Breast epithelium (tissue), 4 donors: ENCODE results near the gene FRS2. TPM values are rescaled to one million over a fixed set of nuclear protein-coding genes. Genes with fewer than 3 reads are reported as not detected.

Source experiments
- DNase-seq, 2 donors: peaks; one replicate each; pipeline ENCODE4 v3.0.0-alpha.2; 2019; ENCODE audit warnings: low spot score in 2 of 2
- H3K27ac ChIP-seq, 2 donors: fragments of 200-600 bp; sonication (generic) in 1 of 2; one replicate each; pipeline ENCODE4 v1.5.1; 2016 to 2019; ENCODE audit warnings: mild to moderate bottlenecking in 1 of 2
- H3K27me3 ChIP-seq, 2 donors: fragments of 200-600 bp; sonication (generic) in 1 of 2; one replicate each; pipeline versions ENCODE4 v1.5.1 to v1.6.0; 2017 to 2019; ENCODE audit warnings: control low read depth in 1 of 2, mild to moderate bottlenecking in 1 of 2
- H3K36me3 ChIP-seq: fragments of 200-600 bp; one replicate; pipeline ENCODE4 v1.5.1; 2019
- H3K4me1 ChIP-seq, 2 donors: fragments of 200-600 bp; sonication (generic); one replicate each; pipeline ENCODE4 v1.5.1; 2016 to 2019; ENCODE audit warnings: control low read depth in 1 of 2
- H3K4me3 ChIP-seq, 3 donors: fragments of 200-600 bp; sonication (generic); 1 replicate in 2 of 3; 2 replicates in 1 of 3; pipeline ENCODE4 v1.5.1; 2016 to 2019; ENCODE audit warnings: mild to moderate bottlenecking in 3 of 3, moderate library complexity in 2 of 3
- H3K9me3 ChIP-seq, 2 donors: fragments of 200-600 bp; sonication (generic) in 1 of 2; one replicate each; pipeline ENCODE4 v1.5.1; 2016 to 2019; ENCODE audit warnings: control low read depth in 1 of 2
- CTCF ChIP-seq, 3 donors: fragments of 450-650 bp; IDR thresholded peaks; one replicate each; pipeline ENCODE4 v1.5.1; 2016 to 2017; ENCODE audit warnings: antibody characterized with exemption in 3 of 3, mild to moderate bottlenecking in 3 of 3, moderate library complexity in 3 of 3
- POLR2A ChIP-seq: fragments of 450-650 bp; IDR thresholded peaks from one replicate; pipeline ENCODE4 v1.6.1; 2016; ENCODE audit warnings: antibody characterized with exemption, mild to moderate bottlenecking, moderate library complexity
- POLR2AphosphoS5 ChIP-seq, 3 donors: sonication (generic); formaldehyde crosslinking; IDR thresholded peaks; one replicate each; pipeline ENCODE4 v1.6.1; 2017; ENCODE audit warnings: antibody characterized with exemption in 3 of 3
- intact Hi-C: fragments of 100-400 bp; cut with DNase I; formaldehyde crosslinking; loops from one replicate; pipeline ENCODE4 v1.15.1; 2023; ENCODE audit warnings: low total_unique reads
- total RNA-seq, 3 donors: library from RNA; depleted of rRNA; stranded (reverse); fragments of >200 nt; gene quantifications; one replicate each; pipeline ENCODE4 v1.1.0, GENCODE V29; 2016

FRS2 gene
- total RNA-seq, 3 donors from 2014 or later = 54.9 to 125 (median 72.4) TPM

- Histone ChIP-seq H3K36me3 (peaks cover under 1% of the 10 kb centered on the region), H3K27me3 (no peaks in the 10 kb centered on the region), H3K4me3 (no peak overlapping the region), H3K27ac (no peak overlapping the region), H3K9me3 (no peaks in the 10 kb centered on the region), H3K4me1 (no peaks in the 10 kb centered on the region)
- TF ChIP-seq POLR2A (no peak), CTCF (IDR thresholded peaks at IDR 0.05) (no peak), POLR2AphosphoS5 (IDR thresholded peaks at IDR 0.05) (no peak)
- intact Hi-C loops = no loop called here
- no peak for DNase-seq
Observed at GRCh38 chr12:69580074-69580473, 109.9 kb downstream of the FRS2 start.

GRCh38 chr12:69583203-69583602, 113.0 kb downstream of the FRS2 start:
- no peak for DNase-seq
- no peaks in the 10 kb centered on the region for H3K9me3 ChIP-seq
- no peak overlapping the region for H3K4me3 ChIP-seq
- no peaks in the 10 kb centered on the region for H3K27me3 ChIP-seq
- no peak for TF ChIP-seq POLR2A
- no peak for TF ChIP-seq CTCF (IDR thresholded peaks at IDR 0.05)
- no peak for TF ChIP-seq POLR2AphosphoS5 (IDR thresholded peaks at IDR 0.05)
- intact Hi-C loops = no loop called here
- no peaks in the 10 kb centered on the region for H3K36me3 ChIP-seq
- no peaks in the 10 kb centered on the region for H3K4me1 ChIP-seq
- H3K27ac ChIP-seq = no peak overlapping the region

- TF ChIP-seq CTCF (IDR thresholded peaks at IDR 0.05) (no peak), POLR2A (peak; percentile 70), POLR2AphosphoS5 (IDR thresholded peaks at IDR 0.05) (peak; percentile 84 to 85 (median 84))
- Histone ChIP-seq H3K27ac (peak within 1 kb of the TSS; percentile 86 to 92), H3K4me3 (peak within 1 kb of the TSS; percentile 86 to 98 (median 93)), H3K4me1 (no peaks in the 10 kb centered on the region), H3K9me3 (no peaks in the 10 kb centered on the region), H3K36me3 (peaks cover 6% of the 10 kb centered on the region), H3K27me3 (no peaks in the 10 kb centered on the region)
- intact Hi-C loops = no loop called here
- DNase-seq = peak; percentile 95 to 96
Observed at GRCh38 chr12:69585189-69586062, 115.2 kb downstream of the FRS2 start, which contains the start of gene CCT2. CCT2 (plus strand) TSS chr12:69585459; CDS start chr12:69585522, 63 bp downstream.

GRCh38 chr12:69588527-69588926, 118.3 kb downstream of the FRS2 start:
- TF ChIP-seq POLR2AphosphoS5 (IDR thresholded peaks at IDR 0.05) (no peak), CTCF (IDR thresholded peaks at IDR 0.05) (no peak), POLR2A (no peak)
- H3K4me3 ChIP-seq = no peak overlapping the region
- H3K27ac ChIP-seq = no peak overlapping the region
- H3K36me3 ChIP-seq = peaks cover 6% of the 10 kb centered on the region
- intact Hi-C loops = no loop called here
- H3K4me1 ChIP-seq = no peaks in the 10 kb centered on the region
- H3K27me3 ChIP-seq = no peaks in the 10 kb centered on the region
- no peaks in the 10 kb centered on the region for H3K9me3 ChIP-seq
- no peak for DNase-seq

- TF ChIP-seq POLR2A (no peak), CTCF (IDR thresholded peaks at IDR 0.05) (no peak), POLR2AphosphoS5 (IDR thresholded peaks at IDR 0.05) (no peak)
- intact Hi-C loops = no loop called here
- Histone ChIP-seq H3K36me3 (peaks cover 8% of the 10 kb centered on the region), H3K4me3 (no peak overlapping the region), H3K27ac (no peak overlapping the region), H3K27me3 (no peaks in the 10 kb centered on the region), H3K4me1 (no peaks in the 10 kb centered on the region), H3K9me3 (no peaks in the 10 kb centered on the region)
- DNase-seq = no peak
Observed at GRCh38 chr12:69589082-69589481, 118.9 kb downstream of the FRS2 start.
